Aorta (tissue), 5 donors: ENCODE measurements around the gene RNF126. TPM values are rescaled to one million over a fixed set of nuclear protein-coding genes. Genes with fewer than 3 reads are reported as not detected.

ENCODE experiments used
- ATAC-seq: fragments of 200-7000 bp; cut with Tn5 transposase; one replicate; pipeline ENCODE4 v1.9.1; 2022; ENCODE audit warnings: moderate library complexity; ENCODE audit not compliant: low FRiP score
- DNase-seq, 2 donors: peaks; one replicate each; pipeline ENCODE4 v3.0.0-alpha.2; 2020
- H3K27ac ChIP-seq, 2 donors: one replicate each; pipeline ENCODE4 v1.5.1; 2013; ENCODE audit warnings: low read length in 2 of 2, mild to moderate bottlenecking in 2 of 2, moderate library complexity in 2 of 2, control low read depth in 1 of 2, inconsistent platforms in 1 of 2, low read depth in 1 of 2
- H3K27me3 ChIP-seq, 2 donors: one replicate each; pipeline ENCODE4 v1.6.1; 2013; ENCODE audit warnings: control low read depth in 1 of 2, low read length in 1 of 2, mild to moderate bottlenecking in 1 of 2, moderate library complexity in 1 of 2; ENCODE audit not compliant: insufficient read depth in 2 of 2, control insufficient read depth in 1 of 2
- H3K36me3 ChIP-seq, 2 donors: one replicate each; pipeline ENCODE4 v1.6.1; 2013; ENCODE audit warnings: control low read depth in 1 of 2, low read length in 1 of 2, mild to moderate bottlenecking in 1 of 2; ENCODE audit not compliant: insufficient read depth in 2 of 2, control insufficient read depth in 1 of 2
- H3K4me1 ChIP-seq, 2 donors: one replicate each; pipeline ENCODE4 v1.6.1; 2013; ENCODE audit warnings: low read length in 2 of 2, control low read depth in 1 of 2, mild to moderate bottlenecking in 1 of 2, moderate library complexity in 1 of 2; ENCODE audit not compliant: insufficient read depth in 2 of 2, control insufficient read depth in 1 of 2
- H3K4me3 ChIP-seq, 2 donors: one replicate each; pipeline ENCODE4 v1.5.1; 2013; ENCODE audit warnings: low read length in 2 of 2, control low read depth in 1 of 2, mild to moderate bottlenecking in 1 of 2
- H3K9me3 ChIP-seq: one replicate; pipeline ENCODE4 v1.6.1; 2013; ENCODE audit warnings: mild to moderate bottlenecking, low read length; ENCODE audit not compliant: control insufficient read depth
- WGBS, 2 donors: extraction: QIAGEN DNeasy Blood & Tissue Kit; methylation state at CpG; one replicate each; pipeline ENCODE4 v1.1.7; 2013; 5-methylcytosine and 5-hydroxymethylcytosine counted together
- intact Hi-C, 2 donors: fragments of 100-400 bp; cut with DNase I; formaldehyde crosslinking; loops; one replicate each; pipeline versions ENCODE4 v1.14.2 to v1.15.0; 2022
- polyA plus RNA-seq, 2 donors: library from polyadenylated mRNA; stranded (reverse); fragments of 200-250 nt; gene quantifications; one replicate each; pipeline ENCODE4 v1.2.3, GENCODE V29; 2013
- total RNA-seq, 2 donors: library from RNA; stranded (reverse); fragmentation: NEBNext Ultra II Directional; extraction: Animal tissue kit (Norgen Biotek cat#: 25700); gene quantifications; one replicate each; pipeline ENCODE4 v1.2.1, GENCODE V29; 2021
- donor health status: healthy with polysubstance abuse.
- donor health status: Bipolar disorder and iron deficiency.
- donor health status: DM: no; HTN: no; CAD: no.
- donor health status: DM: no; HTN: no; CAD: no.
- donor health status: DM: yes; HTN: yes; CAD: no.

RNF126 gene
- total and polyA plus RNA-seq, 4 donors, result 18.3 to 38.5 (median 26.8) TPM

DNA sequence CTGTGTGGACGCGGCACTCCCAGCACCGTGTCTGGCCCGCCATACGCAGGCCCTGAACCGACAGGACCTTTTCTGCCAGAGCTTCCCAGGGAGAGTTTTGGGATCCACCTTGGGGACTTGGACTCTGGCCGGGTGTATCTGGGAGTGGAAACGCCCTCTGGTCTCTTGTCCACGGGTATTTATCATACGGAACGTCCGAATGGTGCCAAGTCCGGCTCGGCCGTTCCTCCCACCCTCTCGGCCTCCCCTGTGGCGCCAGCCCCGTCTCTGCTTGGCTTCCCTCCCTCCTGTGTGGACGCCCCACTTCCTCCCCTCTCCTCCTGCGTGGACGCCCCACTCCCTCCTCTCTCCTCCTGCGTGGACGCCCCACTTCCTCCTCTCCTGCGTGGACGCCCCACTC, 61.2 kb downstream of the RNF126 start:
- Histone ChIP-seq H3K4me1 (no peaks in the 10 kb centered on the region), H3K4me3 (no peak overlapping the region), H3K27me3 (no peaks in the 10 kb centered on the region), H3K36me3 (no peaks in the 10 kb centered on the region), H3K27ac (no peak overlapping the region), H3K9me3 (no peaks in the 10 kb centered on the region)
- ATAC-seq (no peak), DNase-seq (no peak)
- WGBS, 2 donors, result 81 to 85% methylated on average over 23 to 25 of the region's 25 CpGs
- intact Hi-C loops, result no loop called here

DNA sequence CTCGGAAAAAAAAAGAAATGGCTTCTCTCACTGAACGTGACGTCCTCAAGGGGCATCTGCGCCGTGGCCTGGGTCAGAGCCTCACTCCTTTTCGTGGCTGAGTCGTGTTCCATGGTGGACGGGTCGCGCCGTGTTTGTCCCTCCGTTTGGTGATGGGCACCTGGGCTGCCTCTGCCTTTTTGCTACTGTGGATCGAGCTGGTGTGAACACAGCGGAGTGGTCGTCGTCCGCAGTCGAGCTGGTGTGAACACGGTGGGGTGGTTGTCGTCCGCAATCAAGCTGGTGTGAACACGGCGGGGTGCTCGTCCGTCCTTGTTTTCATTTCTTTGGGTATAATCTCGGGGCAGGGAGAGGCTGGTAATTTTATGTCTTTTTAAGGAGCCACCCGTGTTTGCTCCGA, 61.7 kb downstream of the RNF126 start:
- no peaks in the 10 kb centered on the region for H3K4me1 ChIP-seq
- intact Hi-C loops, result no loop called here
- no peak for DNase-seq
- H3K27ac ChIP-seq, result no peak overlapping the region
- WGBS, 2 donors, result 85 to 91% methylated on average over 28 of the region's 28 CpGs
- ATAC-seq, result no peak
- no peaks in the 10 kb centered on the region for H3K9me3 ChIP-seq
- H3K36me3 ChIP-seq, result no peaks in the 10 kb centered on the region
- no peak overlapping the region for H3K4me3 ChIP-seq
- H3K27me3 ChIP-seq, result no peaks in the 10 kb centered on the region

Other genes with a start within 250 kb of the RNF126 start
- gene SHC2, start 202.2 kb downstream of the RNF126 start, total RNA-seq, result 10 to 100 TPM in 1 of 2 donors, 1 to 10 TPM in 1; 9.7 to 31.4 TPM
- 10 to 100 TPM in 1 of 2 donors, 1 to 10 TPM in 1; 7.3 to 10.9 TPM for gene SHC2, start 202.2 kb downstream of the RNF126 start, polyA plus RNA-seq
- gene MADCAM1, start 166.7 kb downstream of the RNF126 start, total RNA-seq, result under 1 TPM in 1 of 2 donors, not detected in 1; 0.63 TPM
- 1 to 10 TPM in 1 of 2 donors, under 1 TPM in 1; 0.50 to 1.4 TPM for gene MADCAM1, start 166.7 kb downstream of the RNF126 start, polyA plus RNA-seq
- gene TPGS1, start 155.7 kb downstream of the RNF126 start, total RNA-seq, result 10 to 100 TPM; 19.2 to 20.2 TPM
- gene TPGS1, start 155.7 kb downstream of the RNF126 start, polyA plus RNA-seq, result 10 to 100 TPM; 17.4 to 33.0 TPM
- 10 to 100 TPM; 39.6 to 46.4 TPM for gene CDC34, start 131.5 kb downstream of the RNF126 start, total RNA-seq
- 10 to 100 TPM; 27.5 to 79.1 TPM for gene CDC34, start 131.5 kb downstream of the RNF126 start, polyA plus RNA-seq
- under 1 TPM; 0.54 to 0.75 TPM for gene GZMM, start 119.2 kb downstream of the RNF126 start, total RNA-seq
- 1 to 10 TPM in 1 of 2 donors, not detected in 1; 2.8 TPM for gene GZMM, start 119.2 kb downstream of the RNF126 start, polyA plus RNA-seq
- 100 to 1,000 TPM; 264 to 281 TPM for gene BSG, start 90.6 kb downstream of the RNF126 start, total RNA-seq
- gene BSG, start 90.6 kb downstream of the RNF126 start, polyA plus RNA-seq, result 100 to 1,000 TPM; 239 to 436 TPM
- gene HCN2, start 73.3 kb downstream of the RNF126 start, total RNA-seq, result under 1 TPM; 0.19 to 0.30 TPM
- gene HCN2, start 73.3 kb downstream of the RNF126 start, polyA plus RNA-seq, result under 1 TPM; 0.08 to 0.13 TPM
- 10 to 100 TPM; 19.9 to 33.3 TPM for gene POLRMT, start 29.7 kb downstream of the RNF126 start, total RNA-seq
- 10 to 100 TPM; 10.1 to 76.6 TPM for gene POLRMT, start 29.7 kb downstream of the RNF126 start, polyA plus RNA-seq
- gene FGF22, start 23.3 kb downstream of the RNF126 start, total RNA-seq, result under 1 TPM; 0.36 to 0.45 TPM
- 1 to 10 TPM in 1 of 2 donors, under 1 TPM in 1; 0.63 to 4.8 TPM for gene FGF22, start 23.3 kb downstream of the RNF126 start, polyA plus RNA-seq
- gene FSTL3, start 13.2 kb upstream of the RNF126 start, total RNA-seq, result 100 to 1,000 TPM; 116 to 134 TPM
- 10 to 100 TPM; 40.6 to 80.1 TPM for gene FSTL3, start 13.2 kb upstream of the RNF126 start, polyA plus RNA-seq
- not detected for gene PRSS57, start 32.2 kb upstream of the RNF126 start, total RNA-seq
- not detected for gene PRSS57, start 32.2 kb upstream of the RNF126 start, polyA plus RNA-seq
- 10 to 100 TPM; 27.5 to 75.1 TPM for gene PALM, start 45.7 kb upstream of the RNF126 start, total RNA-seq
- gene PALM, start 45.7 kb upstream of the RNF126 start, polyA plus RNA-seq, result 1 to 10 TPM in 1 of 2 donors, under 1 TPM in 1; 0.59 to 2.5 TPM
- gene MISP, start 87.9 kb upstream of the RNF126 start, total RNA-seq, result under 1 TPM in 1 of 2 donors, not detected in 1; 0.12 TPM
- 10 to 100 TPM in 1 of 2 donors, 1 to 10 TPM in 1; 1.0 to 53.3 TPM for gene MISP, start 87.9 kb upstream of the RNF126 start, polyA plus RNA-seq
- 100 to 1,000 TPM; 192 to 218 TPM for gene PTBP1, start 134.2 kb upstream of the RNF126 start, total RNA-seq
- gene PTBP1, start 134.2 kb upstream of the RNF126 start, polyA plus RNA-seq, result 10 to 100 TPM; 46.7 to 90.4 TPM
- not detected for gene PLPPR3, start 158.7 kb upstream of the RNF126 start, total RNA-seq
- gene PLPPR3, start 158.7 kb upstream of the RNF126 start, polyA plus RNA-seq, result not detected
- gene AZU1, start 164.6 kb upstream of the RNF126 start, total RNA-seq, result under 1 TPM in 1 of 2 donors, not detected in 1; 0.72 TPM
- under 1 TPM in 1 of 2 donors, not detected in 1; 0.49 TPM for gene AZU1, start 164.6 kb upstream of the RNF126 start, polyA plus RNA-seq
- gene PRTN3, start 177.8 kb upstream of the RNF126 start, total RNA-seq, result not detected
- gene PRTN3, start 177.8 kb upstream of the RNF126 start, polyA plus RNA-seq, result not detected
- 1 to 10 TPM in 1 of 2 donors, not detected in 1; 2.0 TPM for gene ELANE, start 189.1 kb upstream of the RNF126 start, total RNA-seq
- gene ELANE, start 189.1 kb upstream of the RNF126 start, polyA plus RNA-seq, result not detected
- 100 to 1,000 TPM; 104 to 354 TPM for gene CFD, start 196.4 kb upstream of the RNF126 start, total RNA-seq
- gene CFD, start 196.4 kb upstream of the RNF126 start, polyA plus RNA-seq, result 10 to 100 TPM in 1 of 2 donors, 1 to 10 TPM in 1; 3.3 to 23.9 TPM
- 10 to 100 TPM; 31.5 to 36.5 TPM for gene MED16, start 230.0 kb upstream of the RNF126 start, total RNA-seq
- gene MED16, start 230.0 kb upstream of the RNF126 start, polyA plus RNA-seq, result 100 to 1,000 TPM in 1 of 2 donors, 10 to 100 TPM in 1; 22.9 to 165 TPM
- not detected for gene RNU6-9, start 230.3 kb upstream of the RNF126 start, total RNA-seq
- gene RNU6-9, start 230.3 kb upstream of the RNF126 start, polyA plus RNA-seq, result not detected